ENCODE data around the gene ADK.

DNA sequence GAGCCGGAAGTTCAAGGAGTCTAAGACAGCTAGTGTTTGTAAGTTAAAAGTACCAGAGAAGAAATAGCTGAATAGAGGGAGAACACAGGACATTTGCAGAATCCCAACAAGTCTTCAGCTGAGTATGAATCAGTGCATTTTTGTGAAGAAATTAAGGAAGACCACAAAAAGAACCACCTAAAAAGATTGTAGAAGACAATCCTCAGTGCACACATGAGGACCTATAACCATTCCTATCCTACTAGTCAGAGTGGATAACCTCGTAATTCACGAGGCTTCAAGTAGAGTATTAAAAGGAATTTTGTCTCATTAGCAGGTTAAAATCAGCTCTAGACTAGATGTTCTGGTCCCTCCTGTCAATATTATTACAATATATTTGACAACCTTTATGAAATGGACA is 380.0 kb downstream of the ADK start:
- TF ChIP-seq, protein P1, sequence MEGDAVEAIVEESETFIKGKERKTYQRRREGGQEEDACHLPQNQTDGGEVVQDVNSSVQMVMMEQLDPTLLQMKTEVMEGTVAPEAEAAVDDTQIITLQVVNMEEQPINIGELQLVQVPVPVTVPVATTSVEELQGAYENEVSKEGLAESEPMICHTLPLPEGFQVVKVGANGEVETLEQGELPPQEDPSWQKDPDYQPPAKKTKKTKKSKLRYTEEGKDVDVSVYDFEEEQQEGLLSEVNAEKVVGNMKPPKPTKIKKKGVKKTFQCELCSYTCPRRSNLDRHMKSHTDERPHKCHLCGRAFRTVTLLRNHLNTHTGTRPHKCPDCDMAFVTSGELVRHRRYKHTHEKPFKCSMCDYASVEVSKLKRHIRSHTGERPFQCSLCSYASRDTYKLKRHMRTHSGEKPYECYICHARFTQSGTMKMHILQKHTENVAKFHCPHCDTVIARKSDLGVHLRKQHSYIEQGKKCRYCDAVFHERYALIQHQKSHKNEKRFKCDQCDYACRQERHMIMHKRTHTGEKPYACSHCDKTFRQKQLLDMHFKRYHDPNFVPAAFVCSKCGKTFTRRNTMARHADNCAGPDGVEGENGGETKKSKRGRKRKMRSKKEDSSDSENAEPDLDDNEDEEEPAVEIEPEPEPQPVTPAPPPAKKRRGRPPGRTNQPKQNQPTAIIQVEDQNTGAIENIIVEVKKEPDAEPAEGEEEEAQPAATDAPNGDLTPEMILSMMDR (conservative IDR thresholded peaks at IDR 0.05; ENCODE audit: low read length): no peak
- TF ChIP-seq EZH2phosphoT487 (IDR thresholded peaks at IDR 0.05; ENCODE audit: borderline replicate concordance): no peak

All from Loucy (cell line).